OCI-M1 (cell line): ENCODE results near the gene TMC1.
"Not testable (repeated sequence)": the region's sequence is repeated elsewhere in the genome, so short reads cannot be mapped to it uniquely, and the experiment has no call there.

Experiments used
- DNase-seq: peaks from one replicate; lab custom pipeline; 2025; lab: John Stamatoyannopoulos, UW

TMC1 gene

DNA sequence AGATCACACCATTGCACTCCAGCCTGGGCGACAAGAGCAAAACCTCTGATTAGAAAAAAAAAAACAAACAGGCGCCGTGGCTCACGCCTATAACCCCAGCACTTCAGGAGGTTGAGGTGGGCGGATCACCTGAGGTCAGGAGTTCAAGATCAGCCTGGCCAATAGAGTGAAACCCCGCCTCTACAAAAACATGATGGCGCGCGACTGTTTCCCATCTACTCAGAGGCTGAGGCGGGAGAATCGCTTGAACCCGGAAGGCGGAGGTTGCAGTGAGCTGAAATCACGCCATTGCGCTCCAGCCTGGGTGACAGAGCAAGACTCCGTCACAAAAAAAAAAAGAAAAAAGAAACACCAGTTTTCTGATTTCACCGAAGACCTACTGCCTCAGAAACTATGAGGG is at the start of gene TMC1:
Gene TMC1, plus strand, starts transcription at position 193 of the 400 bp plus-strand sequence. CDS start 127,041 bp downstream, outside the sequence.
- not testable (repeated sequence) for DNase-seq

DNA sequence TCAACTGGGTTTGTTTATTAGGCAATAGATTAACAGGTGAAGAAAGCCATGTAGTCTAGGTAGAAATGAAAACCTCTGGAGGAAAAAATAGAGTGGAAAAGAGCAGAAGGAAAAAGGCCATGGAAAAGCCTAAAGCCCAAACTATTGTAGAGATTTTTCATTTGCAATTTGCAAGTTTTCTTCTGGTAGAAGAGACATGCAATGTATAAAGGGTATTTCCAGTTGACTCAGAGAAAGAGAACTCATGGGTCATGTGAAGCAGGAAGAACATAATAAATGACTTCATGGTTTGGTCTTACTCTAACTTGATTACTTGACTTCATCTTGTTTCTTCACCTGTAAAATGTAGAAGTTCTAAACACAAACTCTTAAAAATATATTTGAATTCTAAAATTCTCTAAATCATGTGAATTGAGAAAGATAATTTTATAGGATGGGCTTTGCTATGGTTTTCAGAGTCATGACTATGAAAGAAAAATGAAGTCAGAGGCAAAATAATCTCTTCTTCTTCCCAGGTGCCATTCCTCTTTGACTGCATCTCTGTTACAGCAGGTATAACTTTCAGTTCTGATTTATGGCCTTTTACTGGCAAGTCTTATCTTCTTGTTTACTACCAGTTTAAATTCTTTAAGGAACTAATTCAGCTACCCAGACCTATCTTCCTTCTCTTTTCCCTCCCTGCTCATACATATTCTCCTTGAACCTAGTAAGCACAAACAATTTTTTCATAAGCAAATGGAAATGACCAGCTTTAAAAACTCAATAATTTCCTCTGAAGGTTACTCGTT is 47.7 kb upstream of the TMC1 start:
- no peak for DNase-seq

DNA sequence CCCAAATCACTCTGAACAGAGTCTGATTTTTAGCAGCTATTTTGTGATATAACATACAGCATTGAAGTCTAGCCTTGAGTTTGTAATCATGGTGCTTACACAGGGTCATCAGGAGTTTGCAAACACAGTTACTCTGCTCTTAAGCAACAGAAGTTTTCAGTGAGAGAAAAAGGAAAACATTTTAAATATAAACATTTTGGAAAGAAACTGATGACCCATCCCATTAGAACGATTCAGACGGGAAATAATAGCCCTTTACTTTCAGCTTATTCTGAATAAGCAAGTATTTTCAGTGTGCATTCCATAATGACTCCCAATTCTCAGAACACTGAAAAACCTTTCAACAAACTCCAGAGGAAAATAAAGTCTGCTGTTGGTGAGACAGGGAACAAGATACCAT is 46.7 kb upstream of the TMC1 start:
- DNase-seq, result no peak

DNA sequence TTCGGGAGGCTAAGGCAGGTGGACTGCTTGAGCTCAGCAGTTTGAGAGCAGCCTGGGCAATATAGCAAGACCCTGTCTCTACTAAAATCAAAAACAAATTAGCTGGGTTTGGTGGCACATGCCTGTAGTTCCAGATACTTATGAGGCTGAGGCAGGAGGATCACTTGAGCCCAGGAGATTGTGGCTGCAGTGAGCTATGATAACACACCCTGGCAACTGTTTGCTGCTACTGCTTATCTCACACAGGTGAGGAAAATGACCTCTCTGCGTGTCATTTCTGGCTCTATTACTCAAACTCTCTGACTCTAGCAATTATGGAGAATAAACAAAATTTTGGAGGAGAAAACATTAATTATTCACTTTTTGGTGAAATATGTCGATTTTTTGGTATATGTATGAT is 45.3 kb upstream of the TMC1 start:
- no peak for DNase-seq

DNA sequence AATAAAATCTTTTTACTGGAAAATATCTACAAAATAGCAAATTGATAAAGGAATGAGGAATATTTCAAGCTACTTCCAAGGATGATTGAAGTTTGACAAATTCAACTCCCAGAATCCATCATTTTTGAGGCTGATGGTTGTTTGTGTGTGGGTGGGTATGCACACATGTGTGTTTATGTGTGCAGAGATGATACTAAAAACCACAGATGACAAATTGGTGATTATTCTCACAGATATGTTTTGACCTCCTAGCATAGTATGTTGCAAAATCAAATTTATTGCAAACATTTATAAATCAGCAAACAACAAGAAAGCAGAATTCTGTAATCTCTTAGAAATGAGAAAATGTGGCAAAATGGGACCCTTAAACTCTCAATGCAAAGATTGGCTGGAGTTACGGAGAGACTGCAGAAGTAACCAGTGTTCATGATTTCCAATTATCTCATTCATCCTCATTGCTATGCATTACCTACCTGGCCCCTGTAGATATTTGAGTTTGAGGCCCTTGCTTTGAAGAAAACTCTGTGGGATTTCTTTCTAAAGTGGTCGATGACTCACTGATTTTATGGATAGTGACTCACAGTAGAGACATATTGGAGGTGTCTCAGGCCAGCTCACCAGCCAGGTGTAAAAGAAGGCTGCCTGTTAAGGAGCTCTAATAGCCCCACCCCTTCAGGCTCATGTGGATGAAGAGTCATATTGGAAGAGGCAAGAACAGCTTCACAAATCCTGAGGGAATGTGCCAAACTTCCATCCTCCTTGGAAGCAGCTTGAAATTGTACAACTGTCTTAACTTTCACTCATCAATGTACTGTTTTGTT is 44.6 kb upstream of the TMC1 start:
- DNase-seq, result peak; percentile 57

DNA sequence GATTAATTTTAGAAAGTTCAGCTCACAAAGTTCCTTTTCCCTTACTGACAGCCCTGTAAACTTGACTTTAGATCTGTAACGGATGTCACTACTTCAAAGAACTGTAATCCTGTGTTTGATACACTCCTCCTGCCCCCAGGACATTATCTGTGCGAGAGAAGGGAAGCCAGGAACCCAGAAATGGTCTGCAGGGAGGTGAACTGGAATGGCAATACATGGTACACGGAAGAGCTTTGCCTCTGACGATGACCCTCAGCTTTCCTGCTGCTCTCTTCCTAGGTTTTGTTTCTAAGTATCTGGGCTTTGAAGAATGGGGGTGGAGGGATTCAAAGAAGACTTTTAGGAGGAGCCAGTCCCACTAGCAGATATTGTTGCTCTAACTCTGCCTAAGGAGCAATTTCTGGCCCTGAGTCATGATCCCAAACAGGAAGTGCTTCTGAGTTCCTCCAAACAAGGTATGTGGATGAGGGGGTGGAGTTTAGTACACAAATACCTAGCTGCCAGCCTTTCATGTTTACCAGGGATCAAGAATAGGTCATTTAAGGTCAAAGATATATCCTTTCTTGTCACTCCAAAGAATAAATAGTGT is 43.4 kb upstream of the TMC1 start:
- peak; percentile 56 for DNase-seq

DNA sequence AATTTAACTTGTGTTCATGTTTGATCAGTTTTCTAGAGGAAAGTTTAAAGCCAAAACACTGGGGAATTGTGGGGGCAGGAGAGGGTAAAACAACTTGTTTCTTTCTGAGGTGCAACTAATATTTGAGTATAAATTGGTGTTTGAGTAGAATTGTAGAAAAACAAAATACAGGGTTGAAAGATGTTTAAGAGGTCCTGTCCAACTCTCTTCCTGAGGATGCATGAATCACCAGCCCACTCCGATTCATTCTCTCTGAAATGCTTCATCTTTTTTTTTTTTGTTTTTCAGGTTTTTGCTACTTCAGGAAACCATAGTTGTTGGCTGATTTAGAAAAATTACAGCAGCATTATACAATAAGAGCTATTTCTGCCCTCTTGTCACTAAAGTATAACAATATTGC is 42.4 kb upstream of the TMC1 start:
- DNase-seq, result no peak

DNA sequence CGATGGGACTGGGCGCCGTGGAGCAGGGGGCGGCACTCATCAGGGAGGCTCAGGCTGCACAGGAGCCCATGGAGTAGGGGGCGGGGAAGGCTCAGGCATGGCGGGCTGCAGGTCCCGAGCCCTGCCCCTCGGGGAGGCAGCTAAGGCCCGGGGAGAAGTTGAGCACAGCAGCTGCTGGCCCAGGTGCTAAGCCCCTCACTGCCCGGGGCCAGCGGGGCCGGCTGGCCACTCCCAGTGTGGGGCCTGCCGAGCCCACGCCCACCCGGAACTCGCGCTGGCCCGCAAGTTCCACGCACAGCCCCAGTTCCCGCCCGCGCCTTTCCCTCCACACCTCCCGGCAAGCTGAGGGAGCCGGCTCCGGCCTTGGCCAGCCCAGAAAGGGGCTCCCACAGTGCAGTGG is 41.1 kb upstream of the TMC1 start:
- DNase-seq, result not testable (repeated sequence)

DNA sequence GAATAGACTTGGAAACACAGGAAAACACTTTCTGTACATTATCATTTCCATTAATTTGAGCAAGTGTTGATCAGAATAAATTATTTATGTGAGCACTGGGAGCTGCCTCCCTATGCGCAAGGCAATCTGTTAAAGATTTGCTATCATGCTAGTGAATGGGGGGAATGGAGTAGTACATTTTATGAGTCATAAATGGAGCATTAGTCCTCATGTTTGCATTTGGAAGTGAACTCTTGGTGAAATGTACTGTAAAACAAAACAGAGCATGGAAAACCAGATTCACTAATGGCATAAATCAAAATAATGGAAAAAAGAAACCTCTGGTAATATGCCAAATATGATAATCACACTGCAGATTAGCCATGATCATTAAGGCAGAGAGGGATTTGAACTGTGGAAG is 40.5 kb upstream of the TMC1 start:
- no peak for DNase-seq

DNA sequence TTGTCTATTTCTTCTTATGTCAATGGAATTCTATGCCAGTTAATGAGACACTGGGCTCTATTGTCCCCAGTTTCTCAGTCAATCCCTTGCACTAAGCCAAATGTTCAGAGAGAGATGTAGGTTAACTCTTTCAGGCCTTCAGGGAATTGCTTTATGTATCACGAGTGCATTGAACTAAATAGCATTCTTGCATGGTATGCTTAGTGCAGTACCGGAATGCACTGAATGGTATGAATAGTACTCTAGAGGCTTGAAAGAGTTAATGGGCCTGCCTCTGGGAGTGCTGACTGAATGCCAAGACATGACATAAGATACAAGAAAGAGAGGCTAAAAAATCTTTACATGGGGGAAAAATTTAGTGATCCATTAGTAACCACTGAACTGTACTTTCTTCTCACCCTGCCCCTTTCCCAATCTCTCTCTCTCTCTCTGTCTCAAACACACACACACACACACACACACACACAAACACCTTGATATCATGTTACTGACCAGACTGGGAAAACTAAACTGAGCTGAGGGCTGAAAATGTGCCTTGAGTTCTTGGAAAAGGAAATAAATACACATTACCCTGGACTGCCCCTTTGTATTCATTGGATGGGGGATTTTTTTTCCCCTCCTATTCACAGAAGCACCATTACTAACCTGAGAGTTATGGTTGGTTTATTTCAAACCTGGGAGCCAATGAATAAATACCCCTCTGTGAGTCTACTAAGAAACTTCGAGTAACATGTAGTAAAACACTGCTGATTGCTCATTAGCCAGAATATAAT is 35.4 kb upstream of the TMC1 start:
- DNase-seq, result peak; percentile 19

DNA sequence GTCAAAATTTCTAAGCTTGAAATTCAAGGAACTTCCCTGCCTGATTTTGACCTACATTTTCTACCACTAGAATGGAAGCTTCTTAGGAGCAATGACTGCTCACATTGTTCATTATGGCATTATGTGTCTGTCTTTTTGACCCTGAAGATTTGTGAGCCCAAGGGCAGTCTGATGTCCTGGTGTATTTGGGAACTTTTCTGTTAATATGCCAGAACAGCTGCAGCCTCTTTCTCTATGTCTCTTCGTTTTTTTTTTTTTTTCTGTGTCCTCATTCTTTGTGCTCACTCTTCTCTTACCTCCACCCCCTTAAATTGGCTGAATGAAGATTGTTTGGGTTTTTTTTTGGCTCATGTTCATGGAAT is 34.8 kb upstream of the TMC1 start:
- no peak for DNase-seq

DNA sequence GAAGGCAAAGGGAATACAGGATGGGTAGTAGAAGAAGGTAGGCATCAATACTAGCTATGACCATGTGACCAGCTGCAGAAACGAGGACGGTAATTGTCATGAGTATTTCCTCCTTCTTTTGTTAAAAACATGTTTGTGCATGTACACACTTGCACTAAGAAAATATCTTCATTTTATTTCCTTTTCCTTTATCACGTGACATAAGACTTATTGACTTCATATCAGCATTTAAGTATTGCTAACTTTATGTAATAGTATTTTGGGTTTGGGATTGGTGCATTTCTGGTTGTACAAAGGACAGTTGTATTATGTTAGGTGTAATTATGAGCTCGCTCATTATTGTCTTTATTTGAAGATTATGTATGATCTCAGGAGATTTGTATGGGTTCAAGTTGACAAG is 33.7 kb upstream of the TMC1 start:
- DNase-seq, result not testable (repeated sequence)

DNA sequence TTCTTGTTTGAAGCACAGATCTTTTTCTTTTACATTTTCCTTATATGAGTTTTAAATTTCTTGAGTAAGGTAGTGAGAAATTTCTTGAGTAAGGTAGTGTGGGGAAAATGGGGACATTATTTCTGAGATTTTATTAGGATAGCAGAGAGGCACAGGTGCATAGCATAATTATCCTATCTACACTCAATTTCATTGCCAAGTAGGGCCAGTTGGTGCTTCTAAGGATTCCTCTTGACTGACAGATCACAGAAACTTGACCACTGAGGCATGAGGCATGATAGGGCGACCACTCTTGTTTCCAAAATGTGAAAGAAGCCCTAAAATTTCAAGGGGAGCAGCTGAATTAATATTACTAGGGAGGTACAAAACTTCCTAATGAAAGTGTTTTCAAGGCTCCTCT is 31.4 kb upstream of the TMC1 start:
- DNase-seq, result no peak

DNA sequence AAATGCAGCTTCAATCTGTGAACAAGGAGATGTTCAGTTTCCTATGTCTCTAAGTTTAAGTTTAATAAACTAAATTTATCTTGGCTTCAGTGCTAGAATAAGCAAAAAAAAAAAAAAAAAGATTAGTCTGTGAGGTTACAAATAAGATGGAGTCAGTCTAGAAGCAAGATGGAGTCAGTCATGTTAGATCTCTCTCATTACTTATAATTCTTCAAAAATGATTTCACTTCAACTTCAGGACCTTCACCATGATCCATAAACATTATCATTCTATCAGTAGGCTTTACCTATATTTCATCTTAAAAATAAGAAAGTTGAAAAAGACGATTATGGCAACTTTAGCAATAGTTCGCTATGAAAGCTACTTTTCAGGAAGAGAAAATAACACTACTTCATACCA is 30.2 kb upstream of the TMC1 start:
- DNase-seq, result no peak

DNA sequence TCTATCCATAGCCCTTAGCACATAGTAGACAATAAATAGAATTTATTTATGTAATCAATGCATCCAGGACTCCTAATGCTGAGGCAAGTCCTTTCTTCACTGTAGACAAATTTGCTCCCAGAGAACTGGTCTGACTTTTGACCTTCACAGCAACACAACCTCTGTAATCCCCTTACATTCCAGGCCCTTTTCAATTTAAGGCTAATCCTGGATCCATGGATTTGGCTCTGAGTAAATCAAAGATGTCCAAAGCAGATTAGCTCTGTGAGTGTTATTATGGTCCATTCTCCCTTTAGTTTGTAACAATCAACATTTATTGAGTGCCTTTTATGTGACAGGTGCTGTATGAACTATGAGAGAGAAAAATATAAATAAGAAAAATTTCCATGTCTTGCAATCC is 27.4 kb upstream of the TMC1 start:
- DNase-seq, result no peak

DNA sequence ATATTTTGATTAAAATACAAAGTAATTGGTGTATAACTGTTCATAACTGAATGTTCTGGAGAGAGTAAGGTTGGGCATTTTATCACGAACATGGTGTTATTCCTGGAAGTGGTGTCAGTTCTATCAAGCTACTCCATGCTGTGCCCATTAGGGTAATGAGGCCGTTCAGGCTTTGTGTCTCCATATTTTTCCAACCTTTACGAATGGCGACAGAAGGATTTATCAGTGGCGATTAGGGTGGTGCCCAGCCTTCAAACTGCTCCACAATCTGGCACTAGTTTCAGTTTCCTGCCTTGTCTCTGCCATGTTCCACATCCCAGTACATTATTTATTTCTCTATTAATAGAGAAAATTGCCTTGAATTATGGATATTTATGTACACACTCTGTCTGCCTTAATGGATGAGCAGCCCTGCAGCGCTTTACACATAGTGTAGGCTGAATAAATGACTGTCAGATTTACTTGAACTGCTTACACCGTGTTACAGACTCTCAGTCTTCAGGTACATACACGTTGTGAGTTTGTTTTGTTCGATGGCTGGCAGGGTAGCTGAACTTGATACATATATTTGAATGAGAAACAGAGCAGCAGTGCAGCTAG is 23.9 kb upstream of the TMC1 start:
- no peak for DNase-seq

DNA sequence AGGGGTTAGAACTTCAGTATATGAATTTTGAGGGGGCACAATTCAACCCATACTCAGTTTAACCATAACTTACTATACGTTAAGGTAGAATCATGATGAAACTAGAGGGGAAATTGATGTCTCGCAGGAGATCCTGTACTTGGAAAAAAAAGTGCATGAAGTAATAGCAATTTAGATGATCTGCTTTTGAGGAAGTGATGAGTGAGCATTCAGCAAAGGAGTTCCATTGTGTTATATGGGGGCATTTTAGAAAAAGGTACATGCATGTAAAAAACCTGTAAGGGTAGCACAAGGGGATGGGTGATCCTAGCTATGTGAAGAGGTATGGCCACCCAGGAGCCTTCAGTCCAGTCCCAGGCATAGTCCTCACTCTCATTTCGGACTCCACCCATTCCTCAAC is 14.8 kb upstream of the TMC1 start:
- no peak for DNase-seq

DNA sequence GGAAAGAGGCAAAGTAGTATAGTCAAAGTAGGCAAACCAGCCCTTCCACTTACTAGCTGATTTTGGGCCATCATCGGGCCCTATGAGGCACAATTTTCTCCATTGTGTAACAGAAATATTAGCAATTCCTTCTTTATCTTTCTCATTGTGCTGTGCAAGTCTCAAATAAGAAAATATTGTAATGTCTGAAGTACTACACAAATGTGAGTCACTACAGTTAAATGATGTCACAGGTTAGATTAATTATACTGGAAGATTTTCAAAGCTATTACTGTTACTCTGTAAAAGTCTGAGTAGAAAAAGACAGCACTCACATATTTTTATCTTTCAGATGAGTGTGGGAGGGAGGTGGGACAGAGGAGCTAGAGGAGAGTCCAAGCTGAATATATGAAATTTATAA is 12.4 kb upstream of the TMC1 start:
- no peak for DNase-seq

DNA sequence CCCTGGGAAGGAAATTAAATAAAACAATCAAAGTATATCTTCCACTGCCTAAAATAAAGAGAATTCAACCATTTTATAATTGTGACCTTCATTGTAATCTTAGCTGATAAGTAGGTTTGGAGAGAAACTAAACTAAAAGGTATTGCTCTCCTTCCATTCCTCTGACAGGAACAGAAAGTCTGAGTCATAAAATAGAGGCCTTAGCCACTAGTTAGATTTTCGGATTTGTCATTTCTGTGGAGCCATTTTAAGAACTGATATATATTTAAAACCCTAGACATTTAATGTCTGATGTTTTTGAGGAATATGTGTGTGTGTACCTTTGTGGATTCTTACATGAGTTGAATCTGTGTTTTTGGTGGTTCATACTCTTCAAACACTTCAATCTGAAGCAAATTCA is 11.8 kb upstream of the TMC1 start:
- peak; percentile 36 for DNase-seq

DNA sequence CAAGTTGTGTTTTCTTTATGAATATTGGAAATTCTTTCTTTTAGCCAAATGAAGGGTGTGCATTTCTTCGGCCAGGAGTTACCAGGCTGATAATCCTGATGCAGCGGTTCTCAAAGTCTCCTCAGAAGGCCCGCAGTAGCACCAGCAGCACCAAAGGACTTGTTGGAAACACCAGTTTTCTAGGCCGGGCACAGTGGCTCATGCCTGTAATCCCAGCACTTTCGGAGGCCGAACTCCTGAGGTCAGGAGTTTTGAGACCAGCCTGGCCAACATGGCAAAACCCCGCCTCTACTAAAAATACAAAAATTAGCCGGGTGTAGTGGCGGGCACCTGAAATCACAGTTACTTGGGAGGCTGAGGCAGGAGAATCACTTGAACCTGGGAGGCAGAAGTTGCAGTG is 397 bp upstream of the TMC1 start:
- DNase-seq, result not testable (repeated sequence)

DNA sequence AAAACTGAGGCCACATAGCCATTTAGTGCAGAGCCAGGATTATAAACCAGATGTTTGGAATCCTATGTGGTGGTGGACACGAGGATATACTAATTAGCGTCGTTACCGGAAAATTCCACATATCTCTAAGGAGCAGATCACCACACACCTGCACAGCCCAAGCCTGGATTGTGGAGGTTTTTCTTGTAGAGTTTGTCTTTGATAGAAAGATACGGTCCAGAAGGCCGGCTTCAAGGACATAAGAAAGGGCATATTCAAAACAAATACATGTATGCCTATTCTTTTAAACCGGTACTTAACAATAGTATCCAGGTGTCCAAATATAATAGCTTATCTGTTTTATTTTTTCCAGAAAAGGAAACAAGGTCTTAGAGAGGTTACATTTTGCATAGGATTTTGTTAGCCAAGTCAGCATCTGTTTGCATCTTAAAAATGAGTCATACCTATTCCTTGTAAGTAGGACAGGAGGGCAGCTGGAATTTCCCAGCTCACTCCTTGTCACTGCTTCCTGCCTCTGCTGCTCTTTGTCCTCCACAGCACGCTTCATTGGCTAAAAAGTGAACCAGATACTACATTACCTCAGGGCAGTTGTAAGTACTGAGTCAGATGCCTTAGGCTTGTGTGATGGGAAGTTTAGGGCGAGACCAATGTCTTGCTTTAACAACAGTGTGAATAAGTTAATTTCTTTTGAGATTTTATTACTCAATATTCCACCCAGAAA is 3.6 kb downstream of the TMC1 start:
- DNase-seq, result no peak
